ENCODE results near the gene SYVN1. TPM values are rescaled to one million over a fixed set of nuclear protein-coding genes. Genes with fewer than 3 reads are reported as not detected.

SYVN1 gene
- total and polyA plus RNA-seq, 2 donors (not counting 3 experiments of a cell fraction or from before 2014, with no cell fraction given): 34.5 to 45.1 TPM

- peaks cover 0 to 6% of the 10 kb centered on the region in 2 experiments for H3K36me3 ChIP-seq (ENCODE audit: control insufficient read depth in 2 of 2, extremely low read depth in 1 of 2, insufficient read depth in 2 of 2, low read length in 2 of 2)
- no peaks in the 10 kb centered on the region for H3K9me1 ChIP-seq (replicated peaks; ENCODE audit: control insufficient read depth, extremely low read depth, insufficient read depth, low read length)
- H3K4me3 ChIP-seq (replicated peaks in 1 of 3; ENCODE audit: insufficient read depth in 1 of 3, low read depth in 1 of 3, low read length in 3 of 3): no peak overlapping the region
- H3K9me3 ChIP-seq (replicated peaks; ENCODE audit: control insufficient read depth, insufficient read depth, low read length): no peaks in the 10 kb centered on the region
- peaks cover 4% of the 10 kb centered on the region for H3K4me1 ChIP-seq (ENCODE audit: control insufficient read depth, extremely low read depth, insufficient read depth, low read length)
- POLR2A ChIA-PET: no interaction called here
- no TSS peak for BruUV-seq (replicated peaks)
- dilution Hi-C loops (cut with MboI; ENCODE audit: extremely low pct_ligation_motif_present, low sequenced_read_pairs): no loop called here
- TF ChIP-seq FOS (IDR thresholded peaks at IDR 0.05; ENCODE audit: borderline replicate concordance, insufficient read depth, low read length) (no peak), EZH2 (IDR thresholded peaks at IDR 0.05; ENCODE audit: borderline replicate concordance, low read depth, low read length, severe bottlenecking) (no peak)
- FAIRE-seq (no peak), DNase-seq (ENCODE audit: low read depth, low spot score) (no peak)
- no peak overlapping the region for H3K27ac ChIP-seq (ENCODE audit: insufficient read depth, low read depth, low read length)
- peaks cover 11% of the 10 kb centered on the region for H3K79me2 ChIP-seq (ENCODE audit: control insufficient read depth, insufficient read depth, low read length)
- intact Hi-C loops (cut with micrococcal nuclease): no loop called here
- no peak overlapping the region for H3K9ac ChIP-seq (replicated peaks; ENCODE audit: extremely low read depth, insufficient read depth, low read length)
- no peaks in the 10 kb centered on the region for H3K27me3 ChIP-seq (ENCODE audit: control insufficient read depth in 2 of 2, insufficient read depth in 2 of 2, low read length in 2 of 2)
- H4K20me1 ChIP-seq (replicated peaks; ENCODE audit: control insufficient read depth, extremely low read depth, insufficient read depth, low read length): no peaks in the 10 kb centered on the region
- CTCF ChIA-PET: interaction anchor here (3.5 kb wide), 1 partner anchor 8 kb away, joined by 22 read pairs; the partner anchor contains the start of gene TM7SF2
- H2AFZ ChIP-seq (ENCODE audit: low read depth, low read length): no peak overlapping the region
- H3K4me2 ChIP-seq (ENCODE audit: insufficient read depth, low read length): no peak overlapping the region
Observed at GRCh38 chr11:65103476-65103875, 30.8 kb downstream of the SYVN1 start.

DNA sequence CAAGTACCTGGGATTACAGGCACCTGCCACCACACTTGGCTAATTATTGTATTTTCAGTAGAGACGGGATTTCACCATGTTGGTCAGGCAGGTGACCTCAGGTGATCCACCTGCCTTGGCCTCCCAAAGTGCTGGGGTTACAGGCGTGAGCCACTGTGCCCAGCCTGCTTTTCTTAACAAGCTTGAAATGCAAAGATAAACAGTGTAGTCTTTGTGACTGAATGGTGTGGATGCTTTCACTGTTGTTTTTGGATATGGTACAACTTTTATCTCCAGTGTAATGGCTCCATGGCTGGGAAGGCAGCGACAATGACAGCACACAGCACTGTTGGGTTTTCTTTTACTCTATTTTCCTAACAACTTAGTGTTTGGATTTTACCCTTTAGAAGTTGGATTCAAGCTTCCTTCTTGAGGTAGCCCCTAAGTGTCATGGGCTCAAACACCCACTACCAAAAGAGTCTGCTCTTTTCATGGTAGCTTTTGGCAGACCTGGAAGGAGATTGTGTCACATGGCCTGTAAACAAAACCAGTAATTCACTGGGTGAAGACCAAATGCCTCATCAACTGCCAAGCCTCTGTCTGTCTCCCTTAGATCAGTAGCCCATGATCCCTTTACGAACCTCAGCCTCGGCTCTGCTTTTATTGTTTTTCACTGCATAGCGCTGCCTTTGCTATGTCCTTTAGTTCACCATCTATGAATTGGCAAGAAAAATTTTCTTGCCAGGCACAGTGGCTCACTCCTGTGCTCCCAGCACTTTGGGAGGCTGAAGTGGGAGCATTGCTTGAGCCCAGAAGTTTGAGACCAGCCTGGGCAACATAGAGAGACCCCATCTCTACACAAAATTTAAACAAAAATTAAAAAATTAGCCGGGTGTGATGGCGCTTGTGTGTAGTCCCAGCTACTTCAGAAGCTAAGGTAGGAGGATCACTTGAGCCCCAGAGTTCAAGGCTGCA lies 31.9 kb downstream of the SYVN1 start:
- H3K27me3 ChIP-seq (ENCODE audit: control insufficient read depth in 2 of 2, insufficient read depth in 2 of 2, low read length in 2 of 2): no peaks in the 10 kb centered on the region
- no peak overlapping the region for H2AFZ ChIP-seq (ENCODE audit: low read depth, low read length)
- H3K4me2 ChIP-seq (ENCODE audit: insufficient read depth, low read length): no peak overlapping the region
- intact Hi-C loops (cut with micrococcal nuclease) (no loop called here), dilution Hi-C loops (cut with MboI; ENCODE audit: extremely low pct_ligation_motif_present, low sequenced_read_pairs) (no loop called here)
- H3K27ac ChIP-seq (ENCODE audit: insufficient read depth, low read depth, low read length): no peak overlapping the region
- H3K79me2 ChIP-seq (ENCODE audit: control insufficient read depth, insufficient read depth, low read length): peaks cover 11% of the 10 kb centered on the region
- no TSS peak for BruUV-seq (replicated peaks)
- no peak overlapping the region for H3K9ac ChIP-seq (replicated peaks; ENCODE audit: extremely low read depth, insufficient read depth, low read length)
- no peak for TF ChIP-seq POLR2AphosphoS5 (IDR thresholded peaks at IDR 0.05; ENCODE audit: insufficient read depth, low read depth, low read length)
- TF ChIP-seq POLR2A (IDR thresholded peaks at IDR 0.05; ENCODE audit: low read depth, low read length): no peak
- no peak for TF ChIP-seq FOS (IDR thresholded peaks at IDR 0.05; ENCODE audit: borderline replicate concordance, insufficient read depth, low read length)
- H3K9me1 ChIP-seq (replicated peaks; ENCODE audit: control insufficient read depth, extremely low read depth, insufficient read depth, low read length): no peaks in the 10 kb centered on the region
- FAIRE-seq (peak; percentile 67), DNase-seq (ENCODE audit: low read depth, low spot score) (peak; percentile 48)
- ChIA-PET CTCF (interaction anchor here (0.6 to 3.5 kb wide), 6 partner anchors 9 to 173 kb away, joined by 3 to 22 read pairs (median 4); partner anchors contain the start of genes ARL2, FAU, MRPL49 and TM7SF2), POLR2A (interaction anchor here (0.7 kb wide), 1 partner anchor 17 kb away, joined by 4 read pairs; no protein-coding TSS in a partner anchor)
- H3K36me3 ChIP-seq (ENCODE audit: control insufficient read depth in 2 of 2, extremely low read depth in 1 of 2, insufficient read depth in 2 of 2, low read length in 2 of 2): peaks cover 0 to 2% of the 10 kb centered on the region in 2 experiments
- no peaks in the 10 kb centered on the region for H4K20me1 ChIP-seq (replicated peaks; ENCODE audit: control insufficient read depth, extremely low read depth, insufficient read depth, low read length)
- H3K4me1 ChIP-seq (ENCODE audit: control insufficient read depth, extremely low read depth, insufficient read depth, low read length): peaks cover 4% of the 10 kb centered on the region
- H3K9me3 ChIP-seq (replicated peaks; ENCODE audit: control insufficient read depth, insufficient read depth, low read length): no peaks in the 10 kb centered on the region
- H3K4me3 ChIP-seq (replicated peaks in 1 of 3; ENCODE audit: insufficient read depth in 1 of 3, low read depth in 1 of 3, low read length in 3 of 3): no peak overlapping the region

Measured in endothelial cell of umbilical vein (primary cell).